ENCODE results near the gene STPG3.

GRCh38 chr9:137300567-137301080, 49.5 kb downstream of the STPG3 start:
- TF ChIP-seq GATA3 (IDR thresholded peaks at IDR 0.05; ENCODE audit: low read depth, low read length) (no peak), GATA2 (IDR thresholded peaks at IDR 0.05; ENCODE audit: low read depth, low read length) (no peak)
